Spleen (tissue), 7 donors: ENCODE data around the gene ZDHHC24.

Source experiments
- CTCF ChIP-seq, 11 experiments: fragments of 200-600 bp in 7 of 11; fragments of 450-650 bp in 4 of 11; sonication (generic) in 4 of 11; IDR thresholded peaks in 8 of 11; conservative IDR thresholded peaks in 3 of 11; 1 replicate in 7 of 11; 2 replicates in 4 of 11; pipeline versions ENCODE4 v1.4.0 to v1.8.0; 2016 to 2021; ENCODE audit warnings: antibody characterized with exemption in 11 of 11, inconsistent platforms in 4 of 11, mild to moderate bottlenecking in 1 of 11
- POLR2A ChIP-seq, 3 donors: fragments of 450-650 bp; IDR thresholded peaks; one replicate each; pipeline ENCODE4 v1.5.1; 2017; ENCODE audit warnings: antibody characterized with exemption in 3 of 3, mild to moderate bottlenecking in 1 of 3
- POLR2AphosphoS5 ChIP-seq, 3 donors: sonication (generic); formaldehyde crosslinking; IDR thresholded peaks; one replicate each; pipeline ENCODE4 v1.5.1; 2017; ENCODE audit warnings: antibody characterized with exemption in 3 of 3
- donor health status: DM: no; HTN: no; CAD: no; lungs with moderate emphysema.
- donor health status: DM: no; HTN: no; CAD: no.
- donor health status: DM: no; HTN: no; CAD: no.

GRCh38 chr11:66570850-66571180 is 25.0 kb upstream of the ZDHHC24 start:
- TF ChIP-seq CTCF (IDR thresholded peaks at IDR 0.05 in 8 of 11, conservative IDR thresholded peaks at IDR 0.05 in 3 of 11), result no peak
- TF ChIP-seq POLR2AphosphoS5 (IDR thresholded peaks at IDR 0.05), result no peak
- TF ChIP-seq POLR2A (IDR thresholded peaks at IDR 0.05), result no peak
